Measurements from ENCODE around the gene PRPS1. TPM values are rescaled to one million over a fixed set of nuclear protein-coding genes. Genes with fewer than 3 reads are reported as not detected.

Gene PRPS1
- total and polyA plus RNA-seq, 2 donors (not counting 1 experiment from before 2014, with no cell fraction given) = 17.0 to 104 TPM

GRCh38 chrX:107601326-107601725 lies 27.0 kb upstream of the PRPS1 start:
- Histone ChIP-seq H3K4me1 (ENCODE audit: control insufficient read depth, extremely low read depth, insufficient read depth, low read length) (no peaks in the 10 kb centered on the region), H4K20me1 (ENCODE audit: control insufficient read depth, extremely low read depth, insufficient read depth, low read length) (no peaks in the 10 kb centered on the region), H3K36me3 (ENCODE audit: control insufficient read depth, insufficient read depth, low read length) (no peaks in the 10 kb centered on the region), H3K9ac (ENCODE audit: insufficient read depth, low read length) (no peak overlapping the region), H3K27me3 (ENCODE audit: control insufficient read depth, insufficient read depth, low read length) (no peaks in the 10 kb centered on the region), H3K79me2 (ENCODE audit: control insufficient read depth, insufficient read depth, low read length) (no peaks in the 10 kb centered on the region), H3K4me2 (ENCODE audit: extremely low read depth, insufficient read depth, low read length) (no peak overlapping the region), H3K9me3 (ENCODE audit: control insufficient read depth, insufficient read depth, low read depth, low read length) (no peaks in the 10 kb centered on the region), H3K27ac (ENCODE audit: insufficient read depth, low read length) (no peak overlapping the region), H3K4me3 (replicated peaks in 1 of 4; ENCODE audit: control extremely low read depth in 1 of 4, insufficient read depth in 1 of 4, low read depth in 3 of 4, low read length in 4 of 4) (no peak overlapping the region), H2AFZ (ENCODE audit: low read length) (no peak overlapping the region)
- TF ChIP-seq EZH2 (IDR thresholded peaks at IDR 0.05; ENCODE audit: low read length, missing control alignments) = no peak
- TF ChIP-seq CTCF (conservative IDR thresholded peaks at IDR 0.05 in 1 of 2, IDR thresholded peaks at IDR 0.05 in 1 of 2; ENCODE audit: low read depth in 1 of 2, low read length in 2 of 2) = no peak
- DNase-seq (ENCODE audit: low read depth in 2 of 2) = no peak

GRCh38 chrX:107601759-107602158 lies 26.6 kb upstream of the PRPS1 start:
- H3K4me2 ChIP-seq (ENCODE audit: extremely low read depth, insufficient read depth, low read length) = no peak overlapping the region
- H4K20me1 ChIP-seq (ENCODE audit: control insufficient read depth, extremely low read depth, insufficient read depth, low read length) = no peaks in the 10 kb centered on the region
- H3K9me3 ChIP-seq (ENCODE audit: control insufficient read depth, insufficient read depth, low read depth, low read length) = no peaks in the 10 kb centered on the region
- no peak for DNase-seq (ENCODE audit: low read depth in 2 of 2)
- H3K4me3 ChIP-seq (replicated peaks in 1 of 4; ENCODE audit: control extremely low read depth in 1 of 4, insufficient read depth in 1 of 4, low read depth in 3 of 4, low read length in 4 of 4) = no peak overlapping the region
- no peak overlapping the region for H2AFZ ChIP-seq (ENCODE audit: low read length)
- no peaks in the 10 kb centered on the region for H3K36me3 ChIP-seq (ENCODE audit: control insufficient read depth, insufficient read depth, low read length)
- TF ChIP-seq CTCF (conservative IDR thresholded peaks at IDR 0.05 in 1 of 2, IDR thresholded peaks at IDR 0.05 in 1 of 2; ENCODE audit: low read depth in 1 of 2, low read length in 2 of 2) = no peak
- TF ChIP-seq EZH2 (IDR thresholded peaks at IDR 0.05; ENCODE audit: low read length, missing control alignments) = no peak
- H3K9ac ChIP-seq (ENCODE audit: insufficient read depth, low read length) = no peak overlapping the region
- no peaks in the 10 kb centered on the region for H3K4me1 ChIP-seq (ENCODE audit: control insufficient read depth, extremely low read depth, insufficient read depth, low read length)
- H3K79me2 ChIP-seq (ENCODE audit: control insufficient read depth, insufficient read depth, low read length) = no peaks in the 10 kb centered on the region
- H3K27ac ChIP-seq (ENCODE audit: insufficient read depth, low read length) = no peak overlapping the region
- H3K27me3 ChIP-seq (ENCODE audit: control insufficient read depth, insufficient read depth, low read length) = no peaks in the 10 kb centered on the region

GRCh38 chrX:107602694-107603239 lies 25.5 kb upstream of the PRPS1 start:
- H2AFZ ChIP-seq (ENCODE audit: low read length) = no peak overlapping the region
- no peak for TF ChIP-seq CTCF (conservative IDR thresholded peaks at IDR 0.05 in 1 of 2, IDR thresholded peaks at IDR 0.05 in 1 of 2; ENCODE audit: low read depth in 1 of 2, low read length in 2 of 2)
- no peak for TF ChIP-seq EZH2 (IDR thresholded peaks at IDR 0.05; ENCODE audit: low read length, missing control alignments)

More at GRCh38 chrX:107602694-107603239, 25.5 kb upstream of the PRPS1 start:
- Histone ChIP-seq H3K79me2 (ENCODE audit: control insufficient read depth, insufficient read depth, low read length) (no peaks in the 10 kb centered on the region), H3K27ac (ENCODE audit: insufficient read depth, low read length) (no peak overlapping the region), H4K20me1 (ENCODE audit: control insufficient read depth, extremely low read depth, insufficient read depth, low read length) (no peaks in the 10 kb centered on the region), H3K36me3 (ENCODE audit: control insufficient read depth, insufficient read depth, low read length) (no peaks in the 10 kb centered on the region), H3K27me3 (ENCODE audit: control insufficient read depth, insufficient read depth, low read length) (no peaks in the 10 kb centered on the region), H3K9ac (ENCODE audit: insufficient read depth, low read length) (no peak overlapping the region), H3K9me3 (ENCODE audit: control insufficient read depth, insufficient read depth, low read depth, low read length) (no peaks in the 10 kb centered on the region), H3K4me3 (replicated peaks in 1 of 4; ENCODE audit: control extremely low read depth in 1 of 4, insufficient read depth in 1 of 4, low read depth in 3 of 4, low read length in 4 of 4) (no peak overlapping the region), H3K4me1 (ENCODE audit: control insufficient read depth, extremely low read depth, insufficient read depth, low read length) (no peaks in the 10 kb centered on the region), H3K4me2 (ENCODE audit: extremely low read depth, insufficient read depth, low read length) (no peak overlapping the region)
- no peak for DNase-seq (ENCODE audit: low read depth in 2 of 2)

All from fibroblast of lung (primary cell).